Fibroblast of mammary gland (primary cell): ENCODE data around the gene TMEM225B.

Experiments
- DNase-seq: peaks from one replicate; pipeline ENCODE4 v3.0.0-alpha.2; 2010; ENCODE audit warnings: low read depth
- H3K4me3 ChIP-seq: 2 replicates; pipeline ENCODE4 v1.5.1; 2011; ENCODE audit warnings: low read depth, mild to moderate bottlenecking, low read length, moderate library complexity; ENCODE audit not compliant: control insufficient read depth
- TF ChIP-seq, protein P1 (sequence below): conservative IDR thresholded peaks from 2 replicates; pipeline ENCODE4 v1.5.1; 2011; ENCODE audit warnings: low read depth, low read length, inconsistent platforms; ENCODE audit not compliant: control insufficient read depth, insufficient read depth

Gene TMEM225B

GRCh38 chr7:99557940-99558305, 40.1 kb upstream of the TMEM225B start:
- peak overlapping the region; percentile 95 for H3K4me3 ChIP-seq
- TF ChIP-seq, protein P1, sequence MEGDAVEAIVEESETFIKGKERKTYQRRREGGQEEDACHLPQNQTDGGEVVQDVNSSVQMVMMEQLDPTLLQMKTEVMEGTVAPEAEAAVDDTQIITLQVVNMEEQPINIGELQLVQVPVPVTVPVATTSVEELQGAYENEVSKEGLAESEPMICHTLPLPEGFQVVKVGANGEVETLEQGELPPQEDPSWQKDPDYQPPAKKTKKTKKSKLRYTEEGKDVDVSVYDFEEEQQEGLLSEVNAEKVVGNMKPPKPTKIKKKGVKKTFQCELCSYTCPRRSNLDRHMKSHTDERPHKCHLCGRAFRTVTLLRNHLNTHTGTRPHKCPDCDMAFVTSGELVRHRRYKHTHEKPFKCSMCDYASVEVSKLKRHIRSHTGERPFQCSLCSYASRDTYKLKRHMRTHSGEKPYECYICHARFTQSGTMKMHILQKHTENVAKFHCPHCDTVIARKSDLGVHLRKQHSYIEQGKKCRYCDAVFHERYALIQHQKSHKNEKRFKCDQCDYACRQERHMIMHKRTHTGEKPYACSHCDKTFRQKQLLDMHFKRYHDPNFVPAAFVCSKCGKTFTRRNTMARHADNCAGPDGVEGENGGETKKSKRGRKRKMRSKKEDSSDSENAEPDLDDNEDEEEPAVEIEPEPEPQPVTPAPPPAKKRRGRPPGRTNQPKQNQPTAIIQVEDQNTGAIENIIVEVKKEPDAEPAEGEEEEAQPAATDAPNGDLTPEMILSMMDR: no peak
- DNase-seq: no peak

GRCh38 chr7:99558306-99559174, 39.5 kb upstream of the TMEM225B start, which contains the start of gene ZNF655:
TSS of gene ZNF655 (plus strand) at chr7:99558642. CDS start at chr7:99560560, 1,918 bp downstream.
- peak; percentile 79 for DNase-seq
- TF ChIP-seq, protein P1: no peak

DNA sequence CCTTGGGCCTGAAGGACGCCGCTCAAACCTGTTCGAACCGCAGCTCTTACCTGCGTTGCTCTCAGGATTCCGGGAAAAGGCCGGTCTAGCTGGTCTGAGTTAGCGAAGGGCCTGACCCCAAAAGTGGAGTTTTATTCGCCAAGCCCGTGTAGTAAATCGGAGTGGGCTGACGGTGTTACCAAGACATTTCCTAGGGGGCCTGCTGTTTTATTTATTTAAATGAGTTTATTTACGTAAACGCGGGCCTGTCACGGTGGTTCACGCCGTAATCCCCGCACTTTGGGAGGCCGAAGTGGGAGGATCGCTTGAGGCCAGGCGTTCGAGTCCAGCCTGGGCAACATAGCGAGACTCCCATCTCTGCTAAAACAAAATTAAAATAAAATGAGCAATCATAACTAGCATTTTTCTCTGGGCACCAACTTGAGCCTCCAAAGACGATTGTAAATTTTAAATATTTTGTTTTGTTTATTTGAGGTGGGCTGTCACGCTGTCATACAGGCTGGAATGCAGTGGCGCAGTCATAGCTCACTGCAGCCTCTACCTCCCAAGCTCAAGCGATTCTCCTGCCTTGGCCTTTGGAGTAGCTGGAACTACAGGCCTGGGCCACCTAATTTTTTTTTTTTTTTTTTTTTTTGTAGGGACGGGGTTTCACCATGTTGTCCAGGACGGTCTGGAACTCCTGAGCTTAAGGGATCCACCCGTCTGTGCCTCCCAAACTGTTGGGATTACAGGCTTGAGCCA, 38.7 kb upstream of the TMEM225B start:
- peak overlapping the region; percentile 95 for H3K4me3 ChIP-seq
- peak; percentile 39 for DNase-seq
- TF ChIP-seq, protein P1: no peak

More at GRCh38 chr7:99558306-99559174, 39.5 kb upstream of the TMEM225B start, which contains the start of gene ZNF655:
- H3K4me3 ChIP-seq: peak within 1 kb of the TSS; percentile 95

DNA sequence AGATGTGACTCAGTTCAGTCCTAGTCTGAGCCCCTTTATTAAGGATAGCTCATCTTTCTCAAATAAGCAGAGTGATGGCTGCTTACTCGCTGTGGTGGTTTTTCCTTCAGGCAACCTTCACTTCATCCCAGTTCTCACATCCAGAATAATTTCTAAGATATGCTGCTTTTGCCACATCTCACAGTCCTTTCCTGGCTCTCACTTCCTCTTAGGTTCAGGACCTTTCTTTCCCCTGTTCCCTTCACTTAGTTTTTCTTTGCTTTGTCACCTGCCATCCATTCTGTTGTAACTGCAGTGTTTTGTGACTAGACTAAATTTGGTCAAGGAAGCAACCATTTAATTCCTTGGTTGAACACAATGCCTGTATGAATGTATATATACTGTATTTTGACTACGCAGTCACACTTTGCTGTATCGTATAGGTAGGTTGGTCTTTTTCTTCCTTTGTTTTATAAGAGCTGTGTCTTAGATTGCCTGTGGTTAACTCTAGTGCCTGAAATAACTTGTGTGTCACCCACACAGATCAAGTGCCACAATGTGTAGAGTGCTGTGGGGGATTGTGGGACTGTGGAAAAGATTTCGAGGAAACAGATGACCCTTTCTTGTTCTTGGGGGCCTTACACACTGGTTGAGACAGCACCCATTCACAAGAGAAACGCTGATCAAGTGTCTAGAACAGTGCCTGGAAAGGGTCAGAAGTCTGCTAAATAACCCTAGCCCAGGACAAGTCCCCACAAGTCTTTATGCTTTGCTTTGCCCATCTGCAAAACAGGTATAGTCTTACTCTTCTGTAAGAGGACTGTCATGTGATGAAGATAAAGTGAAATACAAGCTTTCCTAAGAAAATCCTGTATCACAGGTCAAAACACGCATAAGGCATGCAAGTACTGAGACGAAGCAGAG, 37.0 kb upstream of the TMEM225B start:
- TF ChIP-seq, protein P1: no peak
- no peak for DNase-seq
- no peak overlapping the region for H3K4me3 ChIP-seq

DNA sequence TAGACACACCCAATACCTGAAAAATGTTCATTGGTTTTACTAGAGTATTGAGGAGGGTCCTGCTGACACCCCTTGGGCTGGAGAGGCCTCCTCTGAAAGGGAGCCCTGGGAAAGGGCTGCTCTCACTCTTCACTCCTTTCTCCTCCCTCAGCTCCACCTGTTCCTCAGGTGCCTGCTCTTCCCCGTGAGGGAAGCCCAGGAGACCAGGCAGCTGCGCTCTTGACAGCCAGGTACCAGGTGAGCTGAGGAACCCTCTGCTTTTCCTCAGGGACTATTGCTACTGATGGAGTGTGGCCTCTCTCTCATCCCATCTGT, 36.4 kb upstream of the TMEM225B start:
- no peak overlapping the region for H3K4me3 ChIP-seq
- TF ChIP-seq, protein P1: no peak
- no peak for DNase-seq

DNA sequence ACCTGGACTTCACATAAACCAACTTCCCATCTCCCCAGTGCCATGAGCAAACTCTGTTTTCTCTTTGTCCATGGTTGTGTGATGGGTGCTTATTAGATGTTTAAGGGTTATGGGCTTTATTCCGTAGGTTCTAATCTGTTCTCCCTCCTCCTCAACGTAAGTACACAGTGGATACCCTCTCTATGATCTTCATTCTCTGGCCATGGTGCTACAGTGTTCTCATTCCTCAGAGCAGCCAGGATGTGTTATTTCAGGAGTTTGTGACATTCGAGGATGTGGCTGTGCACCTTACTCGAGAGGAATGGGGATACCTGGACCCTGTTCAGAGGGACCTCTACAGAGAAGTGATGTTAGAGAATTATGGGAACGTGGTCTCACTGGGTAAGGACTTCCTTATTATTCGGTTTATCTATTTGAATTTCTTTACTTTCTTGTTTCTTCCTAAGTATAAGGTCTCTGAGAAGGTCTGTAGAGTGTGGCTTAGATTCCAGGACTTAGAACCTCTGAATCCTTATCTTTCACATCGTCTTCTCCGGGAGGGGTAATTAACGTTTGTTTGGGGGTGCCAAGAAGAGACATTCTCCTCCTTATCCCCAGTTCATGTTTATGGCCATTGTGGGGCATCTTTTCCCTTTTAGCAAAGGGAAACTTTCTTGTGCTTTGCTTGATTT, 35.8 kb upstream of the TMEM225B start:
- DNase-seq: no peak
- H3K4me3 ChIP-seq: no peak overlapping the region
- TF ChIP-seq, protein P1: no peak
